ENCODE data around the gene HEMK1. TPM values are rescaled to one million over a fixed set of nuclear protein-coding genes. Genes with fewer than 3 reads are reported as not detected.

Gene HEMK1
- total and polyA plus RNA-seq, 2 of the 8 experiments (the other 6 are each of a cell fraction or from before 2014, with no cell fraction given), result 9.7 to 10.6 TPM

- TF ChIP-seq EP300 (IDR thresholded peaks at IDR 0.05; ENCODE audit: borderline replicate concordance in 1 of 2, low read depth in 2 of 2, low read length in 2 of 2), result no peak
- no peak for TF ChIP-seq SIRT6 (IDR thresholded peaks at IDR 0.05; ENCODE audit: low read length)
- no peak for TF ChIP-seq FOSL1 (IDR thresholded peaks at IDR 0.05; ENCODE audit: insufficient read depth, low read depth, low read length)
- TF ChIP-seq EZH2 (IDR thresholded peaks at IDR 0.05; ENCODE audit: low read depth, low read length, severe bottlenecking), result no peak
- no peak for TF ChIP-seq ZNF274 (IDR thresholded peaks at IDR 0.05; ENCODE audit: borderline replicate concordance, extremely low read depth, low read length)
- TF ChIP-seq SP1 (IDR thresholded peaks at IDR 0.05; ENCODE audit: low read depth, low read length), result no peak
Observed at GRCh38 chr3:50606596-50606995, 37.3 kb downstream of the HEMK1 start (continued).
